ENCODE measurements around the gene DRC1. TPM values are rescaled to one million over a fixed set of nuclear protein-coding genes. Genes with fewer than 3 reads are reported as not detected.

Gene DRC1
- polyA plus RNA-seq, 1 donor from 2014 or later = 0.16 TPM

DNA sequence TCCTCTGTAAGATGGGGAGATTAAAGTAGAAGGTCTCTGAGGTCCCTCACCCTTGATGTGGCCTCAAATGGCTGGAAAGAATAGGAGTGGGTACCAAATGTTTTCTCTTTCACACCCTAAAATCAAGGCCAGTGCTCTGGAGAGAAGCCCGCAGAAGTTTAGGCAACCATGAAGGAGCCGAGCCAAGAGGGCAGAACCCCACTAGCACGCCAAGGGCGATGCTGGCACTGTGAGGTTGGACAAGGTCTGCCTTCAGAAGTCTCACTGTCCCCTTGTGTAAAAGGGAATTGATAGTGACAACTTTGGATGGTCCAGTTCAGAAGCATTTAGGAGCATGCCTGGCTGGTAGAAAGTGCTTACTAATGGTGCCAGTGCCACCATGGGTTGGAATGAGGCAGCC is 92.5 kb downstream of the DRC1 start:
- Histone ChIP-seq H3K27me3 (ENCODE audit: insufficient read depth, low read depth, low read length) (no peaks in the 10 kb centered on the region), H3K36me3 (ENCODE audit: insufficient read depth, low read length) (no peaks in the 10 kb centered on the region), H3F3A (ENCODE audit: insufficient read depth, low read length, poor library complexity, severe bottlenecking) (no peaks in the 10 kb centered on the region), H3K4me2 (ENCODE audit: low read length) (no peak overlapping the region), H4K20me1 (ENCODE audit: insufficient read depth) (no peaks in the 10 kb centered on the region), H3K27ac (ENCODE audit: low read length) (no peak overlapping the region), H3K4me3 (ENCODE audit: low read length) (no peak overlapping the region), H3K79me2 (replicated peaks; ENCODE audit: insufficient read depth, low read length) (no peaks in the 10 kb centered on the region), H3K9me3 (ENCODE audit: low read length) (no peaks in the 10 kb centered on the region), H3K9ac (ENCODE audit: low read length) (no peak overlapping the region), H3K9me2 (ENCODE audit: insufficient read depth, low read length) (no peaks in the 10 kb centered on the region), H2AFZ (ENCODE audit: low read depth, low read length) (no peak overlapping the region)
- TF ChIP-seq EP300 (conservative IDR thresholded peaks at IDR 0.05; ENCODE audit: poor library complexity, severe bottlenecking) (no peak), SMC3 (conservative IDR thresholded peaks at IDR 0.05; ENCODE audit: poor library complexity) (no peak)

DNA sequence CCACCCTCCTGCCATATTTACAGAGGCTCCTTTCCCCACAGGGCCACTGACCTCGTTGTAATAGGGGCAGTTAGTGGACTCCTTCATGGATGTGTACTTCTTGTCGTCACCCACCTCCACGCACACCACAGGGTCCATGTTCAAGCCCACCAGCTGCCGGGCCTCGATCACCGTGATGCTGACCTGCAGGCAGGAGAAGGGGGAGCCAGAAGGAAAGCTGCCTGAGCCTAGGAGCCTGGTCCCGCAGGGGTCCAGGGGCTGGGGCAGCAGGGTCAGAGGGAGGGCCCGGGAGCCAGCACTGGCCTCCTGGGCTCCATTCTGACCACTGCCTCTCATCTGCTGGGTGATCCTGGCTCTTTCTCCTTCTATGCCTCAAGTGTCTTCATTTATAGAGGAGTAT is 93.2 kb downstream of the DRC1 start:
- H3K9me2 ChIP-seq (ENCODE audit: insufficient read depth, low read length) = no peaks in the 10 kb centered on the region
- H3F3A ChIP-seq (ENCODE audit: insufficient read depth, low read length, poor library complexity, severe bottlenecking) = no peaks in the 10 kb centered on the region
- H3K9ac ChIP-seq (ENCODE audit: low read length) = no peak overlapping the region
- no peak overlapping the region for H3K27ac ChIP-seq (ENCODE audit: low read length)
- H4K20me1 ChIP-seq (ENCODE audit: insufficient read depth) = no peaks in the 10 kb centered on the region
- H3K9me3 ChIP-seq (ENCODE audit: low read length) = no peaks in the 10 kb centered on the region
- no peaks in the 10 kb centered on the region for H3K27me3 ChIP-seq (ENCODE audit: insufficient read depth, low read depth, low read length)
- H3K36me3 ChIP-seq (ENCODE audit: insufficient read depth, low read length) = no peaks in the 10 kb centered on the region
- H3K79me2 ChIP-seq (replicated peaks; ENCODE audit: insufficient read depth, low read length) = no peaks in the 10 kb centered on the region
- H3K4me3 ChIP-seq (ENCODE audit: low read length) = no peak overlapping the region
- no peak overlapping the region for H2AFZ ChIP-seq (ENCODE audit: low read depth, low read length)
- no peak overlapping the region for H3K4me2 ChIP-seq (ENCODE audit: low read length)
- TF ChIP-seq TAF1 (IDR thresholded peaks at IDR 0.05; ENCODE audit: low read depth) (no peak), RAD21 (conservative IDR thresholded peaks at IDR 0.05) (no peak), CTCF (IDR thresholded peaks at IDR 0.05; ENCODE audit: poor library complexity, severe bottlenecking) (no peak), POLR2AphosphoS5 (IDR thresholded peaks at IDR 0.05) (no peak)
- TF ChIP-seq, protein P1, sequence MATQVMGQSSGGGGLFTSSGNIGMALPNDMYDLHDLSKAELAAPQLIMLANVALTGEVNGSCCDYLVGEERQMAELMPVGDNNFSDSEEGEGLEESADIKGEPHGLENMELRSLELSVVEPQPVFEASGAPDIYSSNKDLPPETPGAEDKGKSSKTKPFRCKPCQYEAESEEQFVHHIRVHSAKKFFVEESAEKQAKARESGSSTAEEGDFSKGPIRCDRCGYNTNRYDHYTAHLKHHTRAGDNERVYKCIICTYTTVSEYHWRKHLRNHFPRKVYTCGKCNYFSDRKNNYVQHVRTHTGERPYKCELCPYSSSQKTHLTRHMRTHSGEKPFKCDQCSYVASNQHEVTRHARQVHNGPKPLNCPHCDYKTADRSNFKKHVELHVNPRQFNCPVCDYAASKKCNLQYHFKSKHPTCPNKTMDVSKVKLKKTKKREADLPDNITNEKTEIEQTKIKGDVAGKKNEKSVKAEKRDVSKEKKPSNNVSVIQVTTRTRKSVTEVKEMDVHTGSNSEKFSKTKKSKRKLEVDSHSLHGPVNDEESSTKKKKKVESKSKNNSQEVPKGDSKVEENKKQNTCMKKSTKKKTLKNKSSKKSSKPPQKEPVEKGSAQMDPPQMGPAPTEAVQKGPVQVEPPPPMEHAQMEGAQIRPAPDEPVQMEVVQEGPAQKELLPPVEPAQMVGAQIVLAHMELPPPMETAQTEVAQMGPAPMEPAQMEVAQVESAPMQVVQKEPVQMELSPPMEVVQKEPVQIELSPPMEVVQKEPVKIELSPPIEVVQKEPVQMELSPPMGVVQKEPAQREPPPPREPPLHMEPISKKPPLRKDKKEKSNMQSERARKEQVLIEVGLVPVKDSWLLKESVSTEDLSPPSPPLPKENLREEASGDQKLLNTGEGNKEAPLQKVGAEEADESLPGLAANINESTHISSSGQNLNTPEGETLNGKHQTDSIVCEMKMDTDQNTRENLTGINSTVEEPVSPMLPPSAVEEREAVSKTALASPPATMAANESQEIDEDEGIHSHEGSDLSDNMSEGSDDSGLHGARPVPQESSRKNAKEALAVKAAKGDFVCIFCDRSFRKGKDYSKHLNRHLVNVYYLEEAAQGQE (IDR thresholded peaks at IDR 0.05; ENCODE audit: borderline replicate concordance) = no peak

GRCh38 chr2:26495705-26496297 is 94.1 kb downstream of the DRC1 start:
- Histone ChIP-seq H3K4me3 (ENCODE audit: low read length) (no peak overlapping the region), H3K4me2 (ENCODE audit: low read length) (no peak overlapping the region), H3K79me2 (replicated peaks; ENCODE audit: insufficient read depth, low read length) (no peaks in the 10 kb centered on the region), H3K9me2 (ENCODE audit: insufficient read depth, low read length) (no peaks in the 10 kb centered on the region), H3K9ac (ENCODE audit: low read length) (no peak overlapping the region), H3K27ac (ENCODE audit: low read length) (no peak overlapping the region), H3K27me3 (ENCODE audit: insufficient read depth, low read depth, low read length) (no peaks in the 10 kb centered on the region), H3K36me3 (ENCODE audit: insufficient read depth, low read length) (no peaks in the 10 kb centered on the region), H3K9me3 (ENCODE audit: low read length) (no peaks in the 10 kb centered on the region), H2AFZ (ENCODE audit: low read depth, low read length) (no peak overlapping the region), H4K20me1 (ENCODE audit: insufficient read depth) (no peaks in the 10 kb centered on the region), H3F3A (ENCODE audit: insufficient read depth, low read length, poor library complexity, severe bottlenecking) (no peaks in the 10 kb centered on the region)
- TF ChIP-seq CTCF (IDR thresholded peaks at IDR 0.05; ENCODE audit: poor library complexity, severe bottlenecking) (no peak), EZH2 (IDR thresholded peaks at IDR 0.05; ENCODE audit: borderline replicate concordance, insufficient read depth, low read length, poor library complexity, severe bottlenecking) (no peak), POLR2AphosphoS5 (IDR thresholded peaks at IDR 0.05) (no peak), TAF1 (IDR thresholded peaks at IDR 0.05; ENCODE audit: low read depth) (no peak)
- TF ChIP-seq, protein P1 (IDR thresholded peaks at IDR 0.05; ENCODE audit: borderline replicate concordance) = no peak

Measured in neural cell (in vitro differentiated cells).